ENCODE results near the gene SLC40A1. TPM values are rescaled to one million over a fixed set of nuclear protein-coding genes. Genes with fewer than 3 reads are reported as not detected.

SLC40A1 gene, protein sequence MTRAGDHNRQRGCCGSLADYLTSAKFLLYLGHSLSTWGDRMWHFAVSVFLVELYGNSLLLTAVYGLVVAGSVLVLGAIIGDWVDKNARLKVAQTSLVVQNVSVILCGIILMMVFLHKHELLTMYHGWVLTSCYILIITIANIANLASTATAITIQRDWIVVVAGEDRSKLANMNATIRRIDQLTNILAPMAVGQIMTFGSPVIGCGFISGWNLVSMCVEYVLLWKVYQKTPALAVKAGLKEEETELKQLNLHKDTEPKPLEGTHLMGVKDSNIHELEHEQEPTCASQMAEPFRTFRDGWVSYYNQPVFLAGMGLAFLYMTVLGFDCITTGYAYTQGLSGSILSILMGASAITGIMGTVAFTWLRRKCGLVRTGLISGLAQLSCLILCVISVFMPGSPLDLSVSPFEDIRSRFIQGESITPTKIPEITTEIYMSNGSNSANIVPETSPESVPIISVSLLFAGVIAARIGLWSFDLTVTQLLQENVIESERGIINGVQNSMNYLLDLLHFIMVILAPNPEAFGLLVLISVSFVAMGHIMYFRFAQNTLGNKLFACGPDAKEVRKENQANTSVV
- 100 to 1,000 TPM in 3 of 4 donors, 10 to 100 TPM in 1; 87.1 to 252 (median 176) TPM for total RNA-seq

DNA sequence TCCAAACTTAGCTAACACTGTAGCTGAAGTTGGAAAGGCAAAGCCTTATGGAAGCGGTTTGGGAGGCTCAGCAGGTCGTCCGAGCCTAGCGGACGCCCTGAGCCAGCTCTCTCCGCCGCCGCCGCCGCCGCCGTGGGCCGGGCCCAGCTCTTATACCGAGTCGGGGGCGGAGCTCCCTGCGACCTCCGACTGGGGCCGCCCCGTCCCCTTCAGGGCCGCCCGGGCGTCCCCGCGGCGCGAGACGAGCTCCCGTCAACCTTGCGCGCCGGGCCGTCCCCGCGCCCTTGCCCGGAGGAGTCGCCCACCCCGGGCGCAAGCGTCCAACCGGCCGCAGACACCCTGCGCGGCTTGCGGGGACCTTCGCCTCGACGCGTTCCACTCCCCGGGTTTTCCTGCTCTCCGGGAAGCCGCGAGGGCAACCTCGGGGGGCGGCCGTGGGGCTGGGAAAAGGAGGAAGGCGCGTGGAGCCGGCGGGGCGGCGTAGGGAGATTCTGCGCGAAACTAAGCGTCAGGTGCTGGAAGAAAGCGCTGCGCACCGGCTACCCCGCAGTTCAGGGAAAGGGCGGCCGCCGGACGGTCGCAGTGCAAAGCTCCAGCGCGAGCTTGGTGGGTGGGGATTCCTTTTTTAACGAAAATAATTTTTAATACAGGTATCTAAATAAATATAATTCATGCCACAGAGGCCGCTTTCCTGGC, at the start of gene SLC40A1:
SLC40A1 (minus strand) TSS at position 129 of the 696 bp plus-strand sequence. CDS start 326 bp downstream, outside the sequence.
- peak; percentile 83 to 87 for DNase-seq
- no peaks in the 10 kb centered on the region for H3K27me3 ChIP-seq
- peak; percentile 85 to 96 for TF ChIP-seq POLR2A (IDR thresholded peaks at IDR 0.05)
- TF ChIP-seq CTCF (IDR thresholded peaks at IDR 0.05) = peak in 2 of 4 experiments; percentile 6 to 27
- H3K36me3 ChIP-seq = no peaks in the 10 kb centered on the region
- peak within 1 kb of the TSS; percentile 94 to 98 for H3K27ac ChIP-seq
- peak within 1 kb of the TSS; percentile 56 to 80 for H3K4me3 ChIP-seq
- no peaks in the 10 kb centered on the region for H3K9me3 ChIP-seq
- intact Hi-C loops (cut with DNase I; ENCODE audit: low total_unique reads) = no loop called here
- H3K4me1 ChIP-seq = no peaks in the 10 kb centered on the region

DNA sequence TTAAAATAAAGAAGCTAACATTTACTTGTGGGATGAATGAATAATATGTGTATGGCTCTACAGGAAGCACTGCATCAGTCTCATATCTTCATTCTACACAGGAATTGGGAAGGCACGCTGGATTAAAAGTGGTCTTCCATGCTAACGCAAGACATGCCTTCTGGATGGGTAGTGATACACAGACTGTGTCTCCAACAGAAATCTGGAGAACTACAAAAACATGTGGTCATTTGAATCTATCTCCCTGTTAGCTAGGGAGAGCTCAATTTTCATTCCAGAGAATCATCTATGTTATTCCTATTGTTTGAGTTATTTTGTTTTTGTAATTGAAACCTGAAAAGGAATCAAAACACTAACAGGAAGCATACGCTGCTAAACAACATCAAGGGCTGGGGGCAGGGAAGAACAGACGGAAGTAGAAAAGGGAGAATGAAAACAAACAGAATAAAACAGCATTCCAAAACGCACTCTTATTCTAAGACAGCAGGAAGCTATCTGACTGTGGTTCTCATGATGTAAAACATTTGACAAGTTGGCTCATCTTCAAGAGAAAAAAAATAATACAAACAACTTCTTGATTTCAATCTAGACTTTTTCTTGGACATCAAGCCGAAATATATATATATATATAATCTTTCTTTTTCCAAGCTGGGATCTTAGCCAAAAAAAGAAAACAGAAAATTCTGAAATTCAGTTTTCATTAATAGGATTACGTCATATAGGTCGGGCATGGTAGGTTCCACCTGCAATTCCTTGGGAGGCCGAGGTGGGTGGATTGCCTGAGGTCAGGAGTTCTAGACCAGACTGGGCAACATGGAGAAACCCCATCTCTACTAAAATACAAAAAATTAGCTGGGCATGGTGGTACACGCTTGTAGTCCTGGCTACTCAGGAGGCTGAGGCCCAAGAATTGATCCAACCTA, 49.2 kb upstream of the SLC40A1 start:
- no peaks in the 10 kb centered on the region for H3K36me3 ChIP-seq
- intact Hi-C loops (cut with DNase I; ENCODE audit: low total_unique reads) = no loop called here
- TF ChIP-seq CTCF (IDR thresholded peaks at IDR 0.05) (no peak), POLR2A (IDR thresholded peaks at IDR 0.05) (no peak)
- peaks cover 0 to 5% of the 10 kb centered on the region in 2 donors for H3K4me1 ChIP-seq
- H3K9me3 ChIP-seq = no peaks in the 10 kb centered on the region
- no peak overlapping the region for H3K4me3 ChIP-seq
- H3K27me3 ChIP-seq = no peaks in the 10 kb centered on the region
- H3K27ac ChIP-seq = peak overlapping the region; percentile 62 to 64
- DNase-seq = no peak

- no peaks in the 10 kb centered on the region for H3K9me3 ChIP-seq
- H3K4me3 ChIP-seq = no peak overlapping the region
- no peak for DNase-seq
- H3K27ac ChIP-seq = peak overlapping the region; percentile 62 to 64
- intact Hi-C loops (cut with DNase I; ENCODE audit: low total_unique reads) = no loop called here
- no peaks in the 10 kb centered on the region for H3K27me3 ChIP-seq
- H3K4me1 ChIP-seq = peaks cover 0 to 5% of the 10 kb centered on the region in 2 donors
- no peaks in the 10 kb centered on the region for H3K36me3 ChIP-seq
- TF ChIP-seq POLR2A (IDR thresholded peaks at IDR 0.05) = no peak
- TF ChIP-seq CTCF (IDR thresholded peaks at IDR 0.05) = no peak
These were observed 48.4 kb upstream of the SLC40A1 start for GRCh38 chr2:189628817-189629530.

DNA sequence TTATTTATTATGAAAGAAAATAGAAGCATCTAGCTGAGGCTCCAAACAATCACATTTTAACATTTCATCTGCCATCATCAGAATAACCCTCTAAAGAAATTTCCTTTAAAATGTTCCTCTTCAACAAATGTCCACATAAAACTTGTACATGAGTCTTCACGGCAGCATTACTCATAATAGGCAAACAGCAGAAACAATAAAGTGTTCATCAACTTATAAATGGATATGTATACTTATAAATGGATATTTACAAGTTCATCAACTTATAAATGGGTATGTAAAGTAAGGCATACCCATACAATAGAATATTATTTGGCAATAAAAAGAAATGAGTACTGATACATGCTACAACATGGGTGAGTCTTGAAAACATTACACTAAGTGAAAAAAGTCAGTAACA, 47.2 kb upstream of the SLC40A1 start:
- Histone ChIP-seq H3K36me3 (no peaks in the 10 kb centered on the region), H3K27ac (no peak overlapping the region), H3K9me3 (no peaks in the 10 kb centered on the region), H3K4me3 (no peak overlapping the region), H3K27me3 (no peaks in the 10 kb centered on the region), H3K4me1 (peaks cover 0 to 5% of the 10 kb centered on the region in 2 donors)
- no peak for TF ChIP-seq CTCF (IDR thresholded peaks at IDR 0.05)
- no peak for TF ChIP-seq POLR2A (IDR thresholded peaks at IDR 0.05)
- intact Hi-C loops (cut with DNase I; ENCODE audit: low total_unique reads) = no loop called here
- no peak for DNase-seq

Measured in uterus (tissue), 4 donors.